Measurements from ENCODE around the gene TNFAIP8. TPM values are rescaled to one million over a fixed set of nuclear protein-coding genes. Genes with fewer than 3 reads are reported as not detected.

The TNFAIP8 gene
- total RNA-seq, 1 donor, result 242 TPM

- no peaks in the 10 kb centered on the region for H3K9me3 ChIP-seq (ENCODE audit: low read depth, low read length)
- H3K27me3 ChIP-seq (ENCODE audit: insufficient read depth, low read length), result no peaks in the 10 kb centered on the region
- peaks cover 95% of the 10 kb centered on the region for H3K4me1 ChIP-seq (ENCODE audit: insufficient read depth, low read length)
- H3K4me3 ChIP-seq (ENCODE audit: low read length), result no peak overlapping the region
These were observed 33.4 kb upstream of the TNFAIP8 start for GRCh38 chr5:119322312-119322947.

GRCh38 chr5:119322948-119323537, 32.8 kb upstream of the TNFAIP8 start:
- H3K4me3 ChIP-seq (ENCODE audit: low read length), result no peak overlapping the region
- H3K4me1 ChIP-seq (ENCODE audit: insufficient read depth, low read length), result peaks cover 95% of the 10 kb centered on the region

GRCh38 chr5:119323601-119324000, 32.2 kb upstream of the TNFAIP8 start:
- Histone ChIP-seq H3K4me1 (ENCODE audit: insufficient read depth, low read length) (peaks cover 95% of the 10 kb centered on the region), H3K9me3 (ENCODE audit: low read depth, low read length) (no peaks in the 10 kb centered on the region), H3K27me3 (ENCODE audit: insufficient read depth, low read length) (no peaks in the 10 kb centered on the region), H3K4me3 (ENCODE audit: low read length) (no peak overlapping the region)

More at GRCh38 chr5:119322948-119323537, 32.8 kb upstream of the TNFAIP8 start:
- H3K9me3 ChIP-seq (ENCODE audit: low read depth, low read length), result no peaks in the 10 kb centered on the region
- no peaks in the 10 kb centered on the region for H3K27me3 ChIP-seq (ENCODE audit: insufficient read depth, low read length)

- peaks cover 94% of the 10 kb centered on the region for H3K4me1 ChIP-seq (ENCODE audit: insufficient read depth, low read length)
- no peak overlapping the region for H3K4me3 ChIP-seq (ENCODE audit: low read length)
- no peaks in the 10 kb centered on the region for H3K27me3 ChIP-seq (ENCODE audit: insufficient read depth, low read length)
- H3K9me3 ChIP-seq (ENCODE audit: low read depth, low read length), result no peaks in the 10 kb centered on the region
These were observed 31.0 kb upstream of the TNFAIP8 start for GRCh38 chr5:119324842-119325241.

- H3K4me3 ChIP-seq (ENCODE audit: low read length), result no peak overlapping the region
- H3K4me1 ChIP-seq (ENCODE audit: insufficient read depth, low read length), result peaks cover 94% of the 10 kb centered on the region
- no peaks in the 10 kb centered on the region for H3K9me3 ChIP-seq (ENCODE audit: low read depth, low read length)
- H3K27me3 ChIP-seq (ENCODE audit: insufficient read depth, low read length), result no peaks in the 10 kb centered on the region
These were observed 28.8 kb upstream of the TNFAIP8 start for GRCh38 chr5:119327018-119327417.

- Histone ChIP-seq H3K4me3 (ENCODE audit: low read length) (no peak overlapping the region), H3K4me1 (ENCODE audit: insufficient read depth, low read length) (peaks cover 93% of the 10 kb centered on the region)
These were observed 26.8 kb upstream of the TNFAIP8 start for GRCh38 chr5:119328753-119329602.

GRCh38 chr5:119329666-119330065, 26.2 kb upstream of the TNFAIP8 start:
- no peak overlapping the region for H3K4me3 ChIP-seq (ENCODE audit: low read length)
- H3K27me3 ChIP-seq (ENCODE audit: insufficient read depth, low read length), result no peaks in the 10 kb centered on the region
- H3K9me3 ChIP-seq (ENCODE audit: low read depth, low read length), result no peaks in the 10 kb centered on the region
- peaks cover 89% of the 10 kb centered on the region for H3K4me1 ChIP-seq (ENCODE audit: insufficient read depth, low read length)

More at GRCh38 chr5:119328753-119329602, 26.8 kb upstream of the TNFAIP8 start:
- no peaks in the 10 kb centered on the region for H3K9me3 ChIP-seq (ENCODE audit: low read depth, low read length)
- no peaks in the 10 kb centered on the region for H3K27me3 ChIP-seq (ENCODE audit: insufficient read depth, low read length)

GRCh38 chr5:119330367-119331183, 25.2 kb upstream of the TNFAIP8 start:
- no peaks in the 10 kb centered on the region for H3K9me3 ChIP-seq (ENCODE audit: low read depth, low read length)
- peaks cover 93% of the 10 kb centered on the region for H3K4me1 ChIP-seq (ENCODE audit: insufficient read depth, low read length)
- H3K27me3 ChIP-seq (ENCODE audit: insufficient read depth, low read length), result no peaks in the 10 kb centered on the region
- no peak overlapping the region for H3K4me3 ChIP-seq (ENCODE audit: low read length)

- Histone ChIP-seq H3K27me3 (ENCODE audit: insufficient read depth, low read length) (no peaks in the 10 kb centered on the region), H3K4me3 (ENCODE audit: low read length) (no peak overlapping the region), H3K4me1 (ENCODE audit: insufficient read depth, low read length) (peaks cover 93% of the 10 kb centered on the region)
These were observed 24.2 kb upstream of the TNFAIP8 start for GRCh38 chr5:119331566-119332095.

GRCh38 chr5:119332208-119332607, 23.6 kb upstream of the TNFAIP8 start:
- no peaks in the 10 kb centered on the region for H3K27me3 ChIP-seq (ENCODE audit: insufficient read depth, low read length)
- H3K9me3 ChIP-seq (ENCODE audit: low read depth, low read length), result no peaks in the 10 kb centered on the region
- no peak overlapping the region for H3K4me3 ChIP-seq (ENCODE audit: low read length)
- H3K4me1 ChIP-seq (ENCODE audit: insufficient read depth, low read length), result peaks cover 93% of the 10 kb centered on the region

More at GRCh38 chr5:119331566-119332095, 24.2 kb upstream of the TNFAIP8 start:
- no peaks in the 10 kb centered on the region for H3K9me3 ChIP-seq (ENCODE audit: low read depth, low read length)

- H3K4me3 ChIP-seq (ENCODE audit: low read length), result peak overlapping the region; percentile 26
- H3K9me3 ChIP-seq (ENCODE audit: low read depth, low read length), result no peaks in the 10 kb centered on the region
- no peaks in the 10 kb centered on the region for H3K27me3 ChIP-seq (ENCODE audit: insufficient read depth, low read length)
- peaks cover 93% of the 10 kb centered on the region for H3K4me1 ChIP-seq (ENCODE audit: insufficient read depth, low read length)
These were observed 22.8 kb upstream of the TNFAIP8 start for GRCh38 chr5:119332978-119333401.

- Histone ChIP-seq H3K9me3 (ENCODE audit: low read depth, low read length) (no peaks in the 10 kb centered on the region), H3K4me1 (ENCODE audit: insufficient read depth, low read length) (peaks cover 93% of the 10 kb centered on the region), H3K27me3 (ENCODE audit: insufficient read depth, low read length) (no peaks in the 10 kb centered on the region), H3K4me3 (ENCODE audit: low read length) (peak overlapping the region; percentile 26)
These were observed 22.4 kb upstream of the TNFAIP8 start for GRCh38 chr5:119333421-119333851.

- Histone ChIP-seq H3K27me3 (ENCODE audit: insufficient read depth, low read length) (no peaks in the 10 kb centered on the region), H3K4me1 (ENCODE audit: insufficient read depth, low read length) (peaks cover 95% of the 10 kb centered on the region), H3K4me3 (ENCODE audit: low read length) (peak overlapping the region; percentile 26), H3K9me3 (ENCODE audit: low read depth, low read length) (no peaks in the 10 kb centered on the region)
These were observed 20.6 kb upstream of the TNFAIP8 start for GRCh38 chr5:119335261-119335677.

GRCh38 chr5:119336262-119336661, 19.6 kb upstream of the TNFAIP8 start:
- Histone ChIP-seq H3K4me1 (ENCODE audit: insufficient read depth, low read length) (peaks cover 95% of the 10 kb centered on the region), H3K4me3 (ENCODE audit: low read length) (no peak overlapping the region), H3K9me3 (ENCODE audit: low read depth, low read length) (no peaks in the 10 kb centered on the region), H3K27me3 (ENCODE audit: insufficient read depth, low read length) (no peaks in the 10 kb centered on the region)

All from mononuclear cell (primary cell).